ENCODE measurements around the gene GAN.
"Not testable (repeated sequence)": the region's sequence is repeated elsewhere in the genome, so short reads cannot be mapped to it uniquely, and the experiment has no call there.

The GAN gene

GRCh38 chr16:81403208-81403600 is 88.4 kb downstream of the GAN start:
- no peak for DNase-seq

- DNase-seq: no peak
Observed at GRCh38 chr16:81403601-81404391, 89.0 kb downstream of the GAN start.

GRCh38 chr16:81405002-81405401 is 90.2 kb downstream of the GAN start:
- DNase-seq: not testable (repeated sequence)

- no peak for DNase-seq
Observed at GRCh38 chr16:81405702-81406113, 90.9 kb downstream of the GAN start.

GRCh38 chr16:81408409-81408950 is 93.7 kb downstream of the GAN start:
- DNase-seq: no peak

GRCh38 chr16:81409016-81409556 is 94.3 kb downstream of the GAN start:
- DNase-seq: no peak

- no peak for DNase-seq
Observed at GRCh38 chr16:81410643-81411293, 96.0 kb downstream of the GAN start.

GRCh38 chr16:81413245-81413990 is 98.7 kb downstream of the GAN start:
- DNase-seq: no peak

- no peak for DNase-seq
Observed at GRCh38 chr16:81415751-81416150, 101.0 kb downstream of the GAN start.

GRCh38 chr16:81416749-81417148 is 102.0 kb downstream of the GAN start:
- DNase-seq: no peak

- no peak for DNase-seq
Observed at GRCh38 chr16:81417210-81417609, 102.4 kb downstream of the GAN start.

- no peak for DNase-seq
Observed at GRCh38 chr16:81419806-81420205, 105.0 kb downstream of the GAN start.

GRCh38 chr16:81421126-81421525 is 106.4 kb downstream of the GAN start:
- no peak for DNase-seq

GRCh38 chr16:81421536-81421935 is 106.8 kb downstream of the GAN start:
- DNase-seq: no peak

- DNase-seq: not testable (repeated sequence)
Observed at GRCh38 chr16:81422153-81422552, 107.4 kb downstream of the GAN start.

GRCh38 chr16:81424771-81425170 is 110.0 kb downstream of the GAN start:
- no peak for DNase-seq

- no peak for DNase-seq
Observed at GRCh38 chr16:81427219-81427618, 112.5 kb downstream of the GAN start.

- no peak for DNase-seq
Observed at GRCh38 chr16:81429045-81429521, 114.3 kb downstream of the GAN start.

- no peak for DNase-seq
Observed at GRCh38 chr16:81431554-81432353, 117.0 kb downstream of the GAN start.

- DNase-seq: no peak
Observed at GRCh38 chr16:81432937-81433557, 118.3 kb downstream of the GAN start.

GRCh38 chr16:81435103-81435502 is 120.3 kb downstream of the GAN start:
- DNase-seq: no peak

GRCh38 chr16:81435567-81435966 is 120.8 kb downstream of the GAN start:
- DNase-seq: no peak

Measured in NCI-H1436 treated with DMSO at 0.1 percent for 48 hours (cell line).